Stimulated activated CD8-positive, alpha-beta memory T cell treated with anti-CD3 and anti-CD28 coated beads, Interleukin-7, amount 100 ng/mL, for 4 hours (primary cell): ENCODE results near the gene CSNK2A2.

Source experiments
- DNase-seq, 2 donors: peaks; one replicate each; pipeline ENCODE4 v3.0.0-alpha.2; 2020; ENCODE audit warnings: low read depth in 2 of 2

CSNK2A2 gene

DNA sequence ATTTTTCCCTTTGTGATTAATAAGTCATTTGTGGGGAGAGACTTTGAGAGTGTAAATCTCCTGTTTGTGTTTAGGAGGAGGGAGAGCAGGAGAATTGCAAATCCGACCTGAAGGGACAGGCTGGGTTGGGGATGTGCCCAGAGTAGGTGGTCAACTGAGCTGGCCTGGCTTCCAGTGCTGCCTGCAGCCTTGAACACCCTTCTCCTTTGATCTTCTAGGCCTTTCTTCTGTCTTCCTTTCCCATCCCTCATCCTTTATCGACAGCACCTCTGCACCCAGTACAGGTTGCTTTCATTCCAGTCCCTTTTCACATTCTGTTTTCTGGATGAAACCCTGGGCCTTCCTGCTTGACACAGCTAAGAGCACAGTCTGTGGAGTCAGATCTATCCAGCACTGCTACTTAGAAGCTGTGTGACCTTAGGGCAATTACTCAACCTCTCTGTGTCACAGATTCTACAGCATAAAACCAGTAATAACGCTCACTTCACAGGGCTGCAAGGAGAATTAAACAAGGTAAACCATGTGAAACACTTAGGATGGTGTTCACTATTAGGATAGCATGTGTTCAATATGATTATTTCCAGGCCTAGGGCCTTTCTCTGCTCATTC lies 1.0 kb upstream of the CSNK2A2 start:
- DNase-seq, result no peak

GRCh38 chr16:58197314-58198012 lies 443 bp downstream of the CSNK2A2 start:
- DNase-seq, result peak in 1 of 2 donors; percentile 1

DNA sequence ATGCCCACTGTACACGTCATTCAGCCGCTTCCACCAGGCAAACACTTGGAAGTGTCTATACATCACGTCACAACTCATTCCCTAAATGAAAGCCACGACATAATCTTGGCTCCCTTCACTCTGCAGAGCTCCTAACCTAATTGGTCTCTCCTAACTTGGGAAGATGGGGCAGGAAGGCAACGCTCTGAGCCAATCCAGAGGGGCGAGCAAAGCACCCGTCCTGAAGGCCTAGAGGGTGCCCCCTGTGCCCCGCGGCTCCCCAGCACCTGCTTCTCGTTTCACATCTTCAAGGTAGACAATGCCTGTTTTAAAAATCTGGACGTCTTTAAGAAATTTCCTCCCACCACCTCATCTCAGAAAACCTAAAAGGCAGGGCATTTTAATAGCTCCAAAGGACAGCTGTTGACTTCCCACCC lies 1.0 kb downstream of the CSNK2A2 start:
- no peak for DNase-seq

DNA sequence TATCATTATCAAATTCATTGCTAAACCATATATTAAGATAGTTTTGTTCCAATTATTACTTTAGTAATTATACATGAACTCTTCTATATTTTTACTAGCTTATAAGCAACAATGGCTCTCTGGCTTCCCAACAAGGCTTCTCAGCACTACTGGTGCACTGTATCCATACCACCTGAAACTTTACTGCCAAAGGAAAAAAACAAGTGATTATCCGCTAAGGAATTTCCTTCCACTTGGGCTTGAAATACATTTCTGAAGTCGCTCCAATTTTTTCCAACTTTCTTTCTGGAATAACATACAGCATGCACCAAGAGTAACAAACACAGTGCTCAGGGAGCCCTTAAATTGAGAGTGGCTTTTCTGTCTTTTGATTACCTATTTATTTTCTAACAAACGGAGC lies 2.1 kb downstream of the CSNK2A2 start:
- no peak for DNase-seq

DNA sequence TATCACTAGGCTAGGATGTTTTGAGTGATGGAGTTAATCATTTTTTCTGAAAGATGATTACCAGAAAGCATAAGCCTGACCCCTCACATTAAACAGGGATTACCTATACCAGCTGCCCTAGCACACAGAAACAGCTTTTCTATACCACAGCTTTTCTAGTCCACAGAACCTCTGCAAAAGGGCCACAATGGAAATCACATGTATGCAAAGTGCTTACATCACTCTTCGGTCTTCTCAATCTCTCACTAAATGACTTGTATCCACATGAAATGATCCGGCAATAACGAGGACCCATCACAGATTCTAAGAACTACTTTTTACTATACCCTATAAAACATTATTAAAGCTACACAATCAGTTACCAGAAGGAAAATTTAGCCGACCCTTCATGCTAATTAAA lies 2.6 kb downstream of the CSNK2A2 start:
- no peak for DNase-seq

DNA sequence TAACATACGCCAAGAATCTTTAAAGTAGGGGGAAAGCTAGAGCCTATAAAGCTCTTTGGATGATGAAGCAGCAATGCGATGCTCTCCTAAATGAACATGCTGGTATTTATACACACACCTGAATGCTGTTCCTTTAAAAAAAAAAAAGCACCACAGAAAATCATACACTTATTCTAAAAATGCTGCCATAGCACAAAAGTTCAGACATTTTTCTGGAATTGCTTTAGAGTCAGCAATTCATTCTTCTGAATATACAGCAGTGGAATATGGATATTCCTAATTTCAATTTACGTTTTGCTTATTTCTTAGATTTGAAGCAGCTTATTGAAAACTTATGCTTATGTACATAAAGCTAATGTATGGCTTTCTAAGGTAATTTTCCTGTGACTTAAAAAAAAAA lies 3.1 kb downstream of the CSNK2A2 start:
- no peak for DNase-seq

DNA sequence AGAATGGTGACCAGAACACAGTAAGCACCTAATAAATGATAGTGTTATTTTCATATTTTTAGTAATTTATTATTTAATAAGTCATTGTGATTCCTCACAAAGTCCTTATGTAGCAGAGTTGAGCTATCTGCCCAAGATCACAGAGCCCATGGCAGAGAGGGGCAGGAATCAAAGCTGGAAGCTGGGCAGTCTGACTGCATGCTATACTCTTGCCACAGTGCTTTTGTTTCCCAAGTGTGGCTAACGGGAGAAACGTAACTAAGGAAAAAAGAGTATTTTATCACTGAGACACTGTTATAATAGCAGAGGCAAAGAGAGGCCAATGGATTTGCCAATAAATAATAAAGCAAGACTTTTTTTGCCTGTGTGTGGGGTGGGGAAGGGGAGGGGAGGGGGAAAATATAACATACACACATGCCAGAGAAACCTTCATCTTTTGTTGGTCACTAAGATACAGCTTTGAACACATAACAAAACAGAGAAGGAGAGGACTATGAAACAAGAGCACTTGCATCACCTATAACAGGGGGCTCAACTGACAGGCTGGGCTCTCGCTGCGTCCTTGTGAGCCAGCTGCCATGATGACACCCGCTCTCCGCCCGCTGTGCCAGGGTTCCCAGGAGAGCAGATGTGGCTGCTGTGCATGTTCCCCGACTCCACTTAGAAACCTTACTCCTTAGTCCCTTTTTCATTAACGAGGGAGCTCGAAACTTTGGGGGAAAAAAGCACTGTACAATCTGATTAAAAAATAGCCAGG lies 10.1 kb downstream of the CSNK2A2 start:
- DNase-seq, result no peak

DNA sequence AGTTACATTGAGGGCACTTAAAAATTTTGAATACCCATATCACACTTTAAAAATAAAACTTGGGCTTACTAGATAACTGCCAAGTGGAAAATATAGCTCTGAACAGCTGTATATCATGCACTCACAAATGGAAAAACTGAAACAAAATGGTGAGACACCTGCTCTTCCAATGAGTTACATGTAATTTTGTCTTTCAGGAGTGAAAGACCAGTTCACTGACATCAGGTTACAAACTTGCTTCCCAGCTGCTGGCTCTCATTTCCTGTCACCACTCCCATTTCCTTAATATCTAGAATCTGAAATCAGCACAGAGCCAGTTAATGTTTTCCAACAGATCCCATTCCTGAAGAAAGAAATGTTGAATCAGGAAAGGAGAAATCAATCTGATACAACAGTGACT lies 10.8 kb downstream of the CSNK2A2 start:
- no peak for DNase-seq

- no peak for DNase-seq
These were observed 11.5 kb downstream of the CSNK2A2 start for GRCh38 chr16:58186176-58186944.

GRCh38 chr16:58177353-58177710 lies 20.6 kb downstream of the CSNK2A2 start:
- no peak for DNase-seq

DNA sequence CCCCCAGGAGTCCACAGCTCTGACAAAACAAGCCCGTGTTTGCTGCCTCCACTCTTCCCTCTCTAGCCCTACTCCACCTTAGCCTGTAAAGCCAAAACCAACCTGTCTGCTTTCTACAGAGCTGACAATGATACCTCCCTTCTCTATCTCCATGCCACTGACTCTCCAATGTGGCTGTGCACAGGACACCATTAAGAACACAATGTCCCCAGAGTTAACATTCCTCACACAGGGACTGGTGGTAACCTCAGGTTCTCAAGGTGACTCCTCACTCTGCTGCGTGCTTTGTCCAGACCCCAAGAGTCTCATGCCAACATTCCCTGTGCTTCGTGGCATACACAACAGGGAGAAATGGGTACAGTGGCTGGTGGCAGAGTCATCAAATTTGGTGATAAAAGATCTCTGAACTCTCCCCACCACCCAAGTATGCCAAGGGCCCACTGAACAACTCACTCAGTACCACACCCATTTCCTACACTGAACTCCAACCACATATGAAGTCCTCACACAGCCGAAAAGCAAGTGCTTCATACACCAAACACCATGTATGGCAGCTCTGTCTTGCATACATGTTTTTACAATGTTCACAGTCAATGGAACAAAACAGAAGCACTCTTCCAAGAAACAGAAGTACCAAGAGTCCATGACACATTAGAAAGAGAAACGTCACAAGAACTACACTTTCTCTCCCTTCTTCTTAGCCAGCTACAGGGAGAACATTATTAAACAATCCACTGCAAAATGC lies 21.1 kb downstream of the CSNK2A2 start:
- DNase-seq, result no peak

GRCh38 chr16:58170223-58170622 lies 27.7 kb downstream of the CSNK2A2 start:
- no peak for DNase-seq

GRCh38 chr16:58160855-58161254 lies 37.1 kb downstream of the CSNK2A2 start:
- no peak for DNase-seq

- DNase-seq, result no peak
These were observed 39.2 kb downstream of the CSNK2A2 start for GRCh38 chr16:58158725-58159124.

- no peak for DNase-seq
These were observed 39.9 kb downstream of the CSNK2A2 start for GRCh38 chr16:58157951-58158540.

GRCh38 chr16:58157239-58157638 lies 40.7 kb downstream of the CSNK2A2 start:
- no peak for DNase-seq

GRCh38 chr16:58155839-58156238 lies 42.1 kb downstream of the CSNK2A2 start:
- no peak for DNase-seq

- no peak for DNase-seq
These were observed 43.6 kb downstream of the CSNK2A2 start for GRCh38 chr16:58154345-58154744.

DNA sequence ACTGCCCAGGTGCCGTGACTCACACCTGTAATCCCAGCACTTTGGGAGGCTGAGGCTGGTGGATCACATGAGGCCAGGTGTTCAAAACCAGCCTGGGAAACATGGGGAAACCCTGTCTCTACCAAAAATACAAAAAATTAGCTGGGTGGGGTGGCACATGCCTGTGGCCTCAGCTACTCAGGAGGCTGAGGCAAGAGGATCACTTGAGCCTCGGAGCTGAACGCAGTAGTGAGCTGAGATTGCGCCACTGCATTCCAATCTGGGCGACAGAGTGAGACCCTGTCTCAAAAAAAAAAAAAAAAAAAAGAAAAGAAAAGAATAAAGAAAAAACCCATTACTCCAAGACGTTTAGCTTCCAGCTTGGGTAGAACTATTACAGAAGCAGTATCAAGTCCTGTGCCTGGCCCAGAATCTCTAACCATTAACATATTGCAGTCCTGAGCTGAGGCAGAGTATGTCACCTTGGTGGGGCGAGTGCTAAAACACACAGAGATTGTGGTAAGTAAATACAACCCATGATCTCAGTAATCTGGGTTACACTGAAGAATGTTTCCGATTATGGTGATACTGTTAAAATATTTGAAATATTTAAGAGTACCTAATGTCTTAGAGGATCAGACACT lies 45.5 kb downstream of the CSNK2A2 start:
- DNase-seq, result no peak

GRCh38 chr16:58148526-58148925 lies 49.4 kb downstream of the CSNK2A2 start:
- no peak for DNase-seq

- DNase-seq, result no peak
These were observed 49.8 kb downstream of the CSNK2A2 start for GRCh38 chr16:58148099-58148498.
